ENCODE results near the gene SLC2A11. TPM values are rescaled to one million over a fixed set of nuclear protein-coding genes. Genes with fewer than 3 reads are reported as not detected.

The SLC2A11 gene
- total and polyA plus RNA-seq, 5 donors = 12.0 to 27.2 (median 21.6) TPM

DNA sequence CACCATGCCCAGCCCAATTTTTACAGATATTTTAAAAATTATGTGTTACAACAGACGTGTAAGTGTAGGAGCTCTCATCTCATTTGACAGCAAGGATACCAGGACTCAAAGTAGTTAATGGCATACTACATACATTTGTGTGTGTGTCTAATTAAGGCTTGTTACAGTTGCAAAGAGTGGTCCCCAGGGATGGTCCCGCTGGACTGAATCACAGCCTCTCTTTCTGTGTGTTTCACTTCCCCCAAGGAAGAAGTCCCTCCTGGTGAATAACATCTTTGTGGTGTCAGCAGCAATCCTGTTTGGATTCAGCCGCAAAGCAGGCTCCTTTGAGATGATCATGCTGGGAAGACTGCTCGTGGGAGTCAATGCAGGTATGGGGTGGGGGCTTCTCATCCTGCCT is 17.2 kb downstream of the SLC2A11 start:
- Histone ChIP-seq H3K9me3 (ENCODE audit: control insufficient read depth, low read length) (no peaks in the 10 kb centered on the region), H3K4me3 (ENCODE audit: low read length) (no peak overlapping the region), H3K4me1 (ENCODE audit: control insufficient read depth, insufficient read depth, low read length) (no peaks in the 10 kb centered on the region), H3K27me3 (ENCODE audit: control insufficient read depth, insufficient read depth) (no peaks in the 10 kb centered on the region), H3K27ac (ENCODE audit: low read length) (no peak overlapping the region)
- intact Hi-C loops (cut with DNase I) = no loop called here
- 83% methylated on average over 4 of the region's 4 CpGs for WGBS
- ATAC-seq (no peak), DNase-seq (no peak)

DNA sequence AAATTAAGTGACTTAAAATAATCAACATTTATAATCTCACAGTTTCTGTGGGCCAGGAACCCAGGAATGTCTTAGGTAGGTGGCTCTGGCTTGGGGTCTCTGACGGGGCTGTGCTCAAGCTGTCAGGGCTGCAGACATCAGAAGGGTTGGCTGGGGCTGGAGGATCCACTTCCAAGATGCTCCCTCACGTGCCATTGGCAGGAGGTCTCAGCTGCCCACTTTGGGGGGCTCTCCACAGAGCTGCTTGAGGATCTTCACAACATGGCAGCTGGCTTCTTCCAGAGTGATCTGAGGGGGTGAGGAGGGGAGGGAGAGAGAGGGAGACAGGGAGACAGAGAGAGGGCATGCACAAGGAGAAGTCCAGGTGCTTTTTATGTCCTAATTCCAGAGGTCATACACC is 18.1 kb downstream of the SLC2A11 start:
- DNase-seq (no peak), ATAC-seq (no peak)
- WGBS = 87% methylated on average over 2 of the region's 2 CpGs
- Histone ChIP-seq H3K27me3 (ENCODE audit: control insufficient read depth, insufficient read depth) (no peaks in the 10 kb centered on the region), H3K9me3 (ENCODE audit: control insufficient read depth, low read length) (no peaks in the 10 kb centered on the region), H3K27ac (ENCODE audit: low read length) (no peak overlapping the region), H3K4me1 (ENCODE audit: control insufficient read depth, insufficient read depth, low read length) (no peaks in the 10 kb centered on the region), H3K4me3 (ENCODE audit: low read length) (no peak overlapping the region)
- intact Hi-C loops (cut with DNase I) = no loop called here

GRCh38 chr22:23877566-23877965 is 19.9 kb downstream of the SLC2A11 start:
- Histone ChIP-seq H3K9me3 (ENCODE audit: control insufficient read depth, low read length) (no peaks in the 10 kb centered on the region), H3K27me3 (ENCODE audit: control insufficient read depth, insufficient read depth) (no peaks in the 10 kb centered on the region), H3K4me3 (ENCODE audit: low read length) (no peak overlapping the region), H3K4me1 (ENCODE audit: control insufficient read depth, insufficient read depth, low read length) (no peaks in the 10 kb centered on the region), H3K27ac (ENCODE audit: low read length) (no peak overlapping the region)
- WGBS = 94% methylated on average over 8 of the region's 8 CpGs
- intact Hi-C loops (cut with DNase I) = no loop called here
- DNase-seq (no peak), ATAC-seq (peak; percentile 13 to 22)

DNA sequence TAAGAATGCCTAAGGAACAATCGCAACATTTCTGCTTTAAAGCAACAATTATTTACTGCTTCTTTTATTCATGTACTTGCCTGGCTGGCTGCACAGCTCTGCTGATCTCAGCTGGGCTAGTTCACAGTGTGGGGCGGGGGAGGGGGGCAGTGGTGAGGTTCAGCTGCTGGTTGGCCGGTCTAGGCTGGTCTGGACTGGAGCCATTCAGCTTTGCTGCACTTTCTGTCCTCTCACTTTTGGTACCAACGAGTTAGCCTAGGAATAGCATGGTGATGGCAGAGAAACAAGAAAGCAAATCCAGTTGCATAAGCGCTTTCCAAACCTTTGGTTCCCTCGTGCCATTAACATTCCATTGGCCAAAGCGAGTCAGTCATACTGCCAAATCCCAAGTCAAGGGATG is 20.5 kb downstream of the SLC2A11 start:
- intact Hi-C loops (cut with DNase I) = no loop called here
- Histone ChIP-seq H3K4me3 (ENCODE audit: low read length) (no peak overlapping the region), H3K9me3 (ENCODE audit: control insufficient read depth, low read length) (no peaks in the 10 kb centered on the region), H3K27ac (ENCODE audit: low read length) (no peak overlapping the region), H3K27me3 (ENCODE audit: control insufficient read depth, insufficient read depth) (no peaks in the 10 kb centered on the region), H3K4me1 (ENCODE audit: control insufficient read depth, insufficient read depth, low read length) (no peaks in the 10 kb centered on the region)
- DNase-seq (no peak), ATAC-seq (no peak)
- WGBS = 84% methylated on average over 7 of the region's 7 CpGs

DNA sequence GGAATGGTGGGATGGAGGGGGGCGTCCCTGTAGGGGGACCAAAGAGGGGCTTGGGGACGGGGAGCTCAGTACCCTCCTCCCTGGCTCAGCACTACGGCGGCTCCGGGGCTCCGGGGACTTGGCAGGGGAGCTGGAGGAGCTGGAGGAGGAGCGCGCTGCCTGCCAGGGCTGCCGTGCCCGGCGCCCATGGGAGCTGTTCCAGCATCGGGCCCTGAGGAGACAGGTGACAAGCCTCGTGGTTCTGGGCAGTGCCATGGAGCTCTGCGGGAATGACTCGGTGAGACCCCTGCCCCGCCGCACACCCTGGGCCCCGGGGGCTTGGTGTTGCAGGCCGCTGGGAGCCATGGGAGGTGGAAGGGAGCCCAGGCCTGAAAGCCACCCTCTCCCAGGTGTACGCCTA is 24.7 kb downstream of the SLC2A11 start:
- intact Hi-C loops (cut with DNase I) = no loop called here
- H3K27ac ChIP-seq (ENCODE audit: low read length) = no peak overlapping the region
- H3K27me3 ChIP-seq (ENCODE audit: control insufficient read depth, insufficient read depth) = no peaks in the 10 kb centered on the region
- H3K9me3 ChIP-seq (ENCODE audit: control insufficient read depth, low read length) = no peaks in the 10 kb centered on the region
- H3K4me3 ChIP-seq (ENCODE audit: low read length) = no peak overlapping the region
- 86% methylated on average over 20 of the region's 20 CpGs for WGBS
- DNase-seq = peak in 1 of 3 donors; percentile 22
- H3K4me1 ChIP-seq (ENCODE audit: control insufficient read depth, insufficient read depth, low read length) = no peaks in the 10 kb centered on the region
- peak in 1 of 2 donors; percentile 14 for ATAC-seq

- H3K4me1 ChIP-seq (ENCODE audit: control insufficient read depth, insufficient read depth, low read length) = no peaks in the 10 kb centered on the region
- ATAC-seq (no peak), DNase-seq (no peak)
- H3K27ac ChIP-seq (ENCODE audit: low read length) = no peak overlapping the region
- H3K4me3 ChIP-seq (ENCODE audit: low read length) = no peak overlapping the region
- WGBS = 95% methylated on average over 9 of the region's 9 CpGs
- H3K27me3 ChIP-seq (ENCODE audit: control insufficient read depth, insufficient read depth) = no peaks in the 10 kb centered on the region
- no peaks in the 10 kb centered on the region for H3K9me3 ChIP-seq (ENCODE audit: control insufficient read depth, low read length)
- intact Hi-C loops (cut with DNase I) = no loop called here
Observed at GRCh38 chr22:23883658-23884057, 26.0 kb downstream of the SLC2A11 start.

DNA sequence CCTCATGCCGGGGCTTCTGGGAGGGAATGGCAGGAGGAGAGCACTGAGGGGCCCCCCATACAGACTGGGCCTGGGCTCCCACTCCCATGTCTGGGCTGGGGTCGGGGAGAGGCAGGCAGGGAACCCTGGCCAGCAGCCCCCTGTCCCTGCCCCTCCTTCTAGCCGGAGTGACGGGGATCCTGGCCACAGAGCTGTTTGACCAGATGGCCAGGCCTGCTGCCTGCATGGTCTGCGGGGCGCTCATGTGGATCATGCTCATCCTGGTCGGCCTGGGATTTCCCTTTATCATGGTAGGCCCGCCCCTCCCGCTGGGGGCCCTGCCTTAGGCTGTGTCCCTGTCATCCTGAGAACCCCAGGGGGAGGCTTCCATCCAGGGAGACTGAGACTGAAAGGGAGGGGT is 26.5 kb downstream of the SLC2A11 start:
- H3K27ac ChIP-seq (ENCODE audit: low read length) = no peak overlapping the region
- H3K9me3 ChIP-seq (ENCODE audit: control insufficient read depth, low read length) = no peaks in the 10 kb centered on the region
- 93% methylated on average over 9 of the region's 9 CpGs for WGBS
- no peaks in the 10 kb centered on the region for H3K27me3 ChIP-seq (ENCODE audit: control insufficient read depth, insufficient read depth)
- no peak for ATAC-seq
- intact Hi-C loops (cut with DNase I) = no loop called here
- DNase-seq = peak in 1 of 3 donors; percentile 23
- no peak overlapping the region for H3K4me3 ChIP-seq (ENCODE audit: low read length)
- no peaks in the 10 kb centered on the region for H3K4me1 ChIP-seq (ENCODE audit: control insufficient read depth, insufficient read depth, low read length)

DNA sequence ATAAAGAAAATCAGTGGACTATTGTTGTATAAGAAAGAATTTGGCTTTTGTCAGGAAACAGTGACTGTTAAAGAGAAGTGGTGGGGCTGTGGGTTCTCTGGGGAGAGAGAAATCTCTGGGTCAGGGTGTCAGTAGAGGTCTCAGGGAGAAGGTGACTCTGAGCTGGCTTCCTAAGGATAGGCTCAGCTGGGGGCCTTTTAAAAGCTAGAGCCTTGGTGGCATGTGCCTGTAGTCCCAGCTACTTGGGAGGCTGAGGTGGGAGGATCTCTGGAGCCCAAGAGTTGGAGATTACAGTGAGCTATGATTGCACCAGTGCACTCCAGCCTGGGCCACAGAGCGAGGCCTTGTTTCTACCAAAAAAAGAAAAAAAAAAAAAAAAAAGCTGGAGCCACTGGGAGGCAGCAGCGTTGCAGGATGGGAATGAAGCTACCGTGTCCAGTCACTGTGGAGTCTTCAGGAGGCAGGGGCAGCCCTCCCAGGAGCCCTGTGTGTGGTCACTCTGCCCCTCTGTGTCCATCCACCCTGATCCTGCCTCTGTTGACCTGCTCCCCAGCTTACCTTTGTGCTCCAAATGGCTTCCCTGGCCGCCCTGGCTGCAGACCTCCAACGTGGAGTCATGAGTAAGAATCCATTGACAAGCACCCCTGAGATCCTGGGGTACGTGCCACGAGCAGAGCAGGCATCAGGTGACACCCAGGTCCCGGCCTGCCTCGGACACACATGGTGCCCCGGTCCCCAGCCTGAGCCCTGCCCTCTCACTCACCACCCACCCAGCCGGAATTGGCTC is 31.1 kb downstream of the SLC2A11 start:
- no peak overlapping the region for H3K4me3 ChIP-seq (ENCODE audit: low read length)
- WGBS = 72% methylated on average over 11 of the region's 11 CpGs
- H3K27me3 ChIP-seq (ENCODE audit: control insufficient read depth, insufficient read depth) = no peaks in the 10 kb centered on the region
- DNase-seq = peak in 1 of 3 donors; percentile 67
- H3K27ac ChIP-seq (ENCODE audit: low read length) = peak overlapping the region; percentile 61
- peak; percentile 27 to 32 for ATAC-seq
- peaks cover 3% of the 10 kb centered on the region for H3K4me1 ChIP-seq (ENCODE audit: control insufficient read depth, insufficient read depth, low read length)
- no peaks in the 10 kb centered on the region for H3K9me3 ChIP-seq (ENCODE audit: control insufficient read depth, low read length)
- intact Hi-C loops (cut with DNase I) = no loop called here

DNA sequence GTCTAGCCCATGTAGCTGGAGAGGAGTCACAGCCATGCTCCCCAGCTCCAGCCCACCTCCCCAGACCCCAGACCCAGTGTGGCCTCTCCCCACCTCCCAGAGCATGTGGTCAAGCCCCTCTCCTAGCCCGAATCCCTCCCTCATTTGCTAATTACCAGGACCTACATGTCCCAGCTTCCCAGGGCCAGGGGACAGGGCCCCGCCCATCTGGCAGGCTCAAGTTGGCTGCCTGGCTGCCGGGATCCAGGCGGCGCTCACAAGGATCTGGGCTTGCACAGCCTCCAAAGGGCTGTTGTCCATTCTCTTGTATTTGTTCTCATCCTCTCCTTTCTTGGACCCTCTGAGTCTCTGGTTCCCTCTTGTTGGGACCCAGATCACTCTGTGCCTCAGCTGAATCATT is 31.9 kb downstream of the SLC2A11 start:
- no peaks in the 10 kb centered on the region for H3K9me3 ChIP-seq (ENCODE audit: control insufficient read depth, low read length)
- H3K4me3 ChIP-seq (ENCODE audit: low read length) = no peak overlapping the region
- 51% methylated on average over 5 of the region's 5 CpGs for WGBS
- DNase-seq (peak; percentile 67 to 87 (median 78)), ATAC-seq (peak in 1 of 2 donors; percentile 2)
- intact Hi-C loops (cut with DNase I) = no loop called here
- peaks cover 3% of the 10 kb centered on the region for H3K4me1 ChIP-seq (ENCODE audit: control insufficient read depth, insufficient read depth, low read length)
- no peak overlapping the region for H3K27ac ChIP-seq (ENCODE audit: low read length)
- H3K27me3 ChIP-seq (ENCODE audit: control insufficient read depth, insufficient read depth) = no peaks in the 10 kb centered on the region

- H3K4me1 ChIP-seq (ENCODE audit: control insufficient read depth, insufficient read depth, low read length) = peaks cover 5% of the 10 kb centered on the region
Observed at GRCh38 chr22:23891726-23892125, 34.1 kb downstream of the SLC2A11 start.

DNA sequence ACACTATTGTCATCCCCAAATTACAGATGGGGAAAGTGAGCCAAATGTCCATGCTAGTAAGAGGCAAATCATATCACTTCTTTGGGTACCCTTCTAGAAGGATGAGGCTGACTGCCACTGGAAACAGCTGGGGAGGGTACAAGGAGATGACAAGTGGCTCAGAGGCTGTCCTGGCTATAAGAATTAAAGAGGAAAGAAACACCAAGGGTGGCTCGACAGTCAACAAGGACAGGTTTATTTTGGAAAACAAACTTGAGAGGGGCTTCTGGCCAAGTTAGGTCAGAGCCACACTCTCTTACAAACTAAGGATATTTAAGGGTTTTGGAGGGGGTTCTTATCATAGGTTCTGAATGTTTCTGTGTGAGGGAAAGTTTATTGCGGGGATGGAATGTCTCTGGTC is 34.5 kb downstream of the SLC2A11 start:
- no peak overlapping the region for H3K27ac ChIP-seq (ENCODE audit: low read length)
- ATAC-seq = no peak
- H3K4me3 ChIP-seq (ENCODE audit: low read length) = no peak overlapping the region
- intact Hi-C loops (cut with DNase I) = no loop called here
- no peaks in the 10 kb centered on the region for H3K9me3 ChIP-seq (ENCODE audit: control insufficient read depth, low read length)
- WGBS = 90% methylated on average over 2 of the region's 2 CpGs
- DNase-seq = no peak
- H3K4me1 ChIP-seq (ENCODE audit: control insufficient read depth, insufficient read depth, low read length) = peaks cover 5% of the 10 kb centered on the region
- H3K27me3 ChIP-seq (ENCODE audit: control insufficient read depth, insufficient read depth) = no peaks in the 10 kb centered on the region

More at GRCh38 chr22:23891726-23892125, 34.1 kb downstream of the SLC2A11 start:
- no peaks in the 10 kb centered on the region for H3K9me3 ChIP-seq (ENCODE audit: control insufficient read depth, low read length)
- WGBS = 89% methylated on average over 7 of the region's 7 CpGs
- no peak overlapping the region for H3K27ac ChIP-seq (ENCODE audit: low read length)
- intact Hi-C loops (cut with DNase I) = no loop called here
- no peak for ATAC-seq
- DNase-seq = peak in 1 of 3 donors; percentile 35
- H3K27me3 ChIP-seq (ENCODE audit: control insufficient read depth, insufficient read depth) = no peaks in the 10 kb centered on the region
- no peak overlapping the region for H3K4me3 ChIP-seq (ENCODE audit: low read length)

Measured in right cardiac atrium (tissue), 5 donors.